ENCODE measurements around the gene TBATA. TPM values are rescaled to one million over a fixed set of nuclear protein-coding genes. Genes with fewer than 3 reads are reported as not detected.

Gene TBATA, protein sequence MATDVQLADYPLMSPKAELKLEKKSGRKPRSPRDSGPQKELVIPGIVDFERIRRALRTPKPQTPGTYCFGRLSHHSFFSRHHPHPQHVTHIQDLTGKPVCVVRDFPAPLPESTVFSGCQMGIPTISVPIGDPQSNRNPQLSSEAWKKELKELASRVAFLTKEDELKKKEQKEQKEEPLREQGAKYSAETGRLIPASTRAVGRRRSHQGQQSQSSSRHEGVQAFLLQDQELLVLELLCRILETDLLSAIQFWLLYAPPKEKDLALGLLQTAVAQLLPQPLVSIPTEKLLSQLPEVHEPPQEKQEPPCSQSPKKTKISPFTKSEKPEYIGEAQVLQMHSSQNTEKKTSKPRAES
- total RNA-seq = not detected

DNA sequence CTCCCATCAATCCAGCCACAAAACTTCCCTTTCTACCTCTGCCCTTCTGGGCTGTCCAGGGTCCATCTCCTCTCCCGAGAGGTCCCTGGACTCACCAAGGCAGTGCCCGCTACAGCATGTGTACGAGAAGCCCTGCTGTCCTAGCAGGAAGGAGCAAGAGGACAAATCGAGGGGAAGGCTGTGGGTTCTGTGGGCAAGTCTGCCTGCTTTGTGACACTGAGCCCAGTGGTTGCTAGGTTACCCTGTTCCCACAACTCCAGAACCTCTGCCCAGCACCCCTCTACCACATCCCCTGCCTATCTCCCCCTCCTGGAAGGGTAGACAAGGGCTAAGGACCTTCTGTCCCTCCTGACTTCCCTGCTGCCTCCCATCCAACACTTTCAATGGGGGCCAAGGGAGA is at the start of gene TBATA:
Gene TBATA, minus strand, starts transcription at position 188 of the 400 bp plus-strand sequence. CDS start 1,998 bp downstream, outside the sequence.
- Mint-ChIP-seq H3K36me3 (ENCODE audit: low read depth) (no peaks in the 10 kb centered on the region), H3K4me3 (no peak within 1 kb of the TSS), H3K4me1 (peaks cover 15% of the 10 kb centered on the region), H3K27me3 (peaks cover 15% of the 10 kb centered on the region), H3K9me3 (no peaks in the 10 kb centered on the region), H3K27ac (no peak within 1 kb of the TSS)
- ChIA-PET POLR2A (no interaction called here), CTCF (no interaction called here)
- no peak for DNase-seq

DNA sequence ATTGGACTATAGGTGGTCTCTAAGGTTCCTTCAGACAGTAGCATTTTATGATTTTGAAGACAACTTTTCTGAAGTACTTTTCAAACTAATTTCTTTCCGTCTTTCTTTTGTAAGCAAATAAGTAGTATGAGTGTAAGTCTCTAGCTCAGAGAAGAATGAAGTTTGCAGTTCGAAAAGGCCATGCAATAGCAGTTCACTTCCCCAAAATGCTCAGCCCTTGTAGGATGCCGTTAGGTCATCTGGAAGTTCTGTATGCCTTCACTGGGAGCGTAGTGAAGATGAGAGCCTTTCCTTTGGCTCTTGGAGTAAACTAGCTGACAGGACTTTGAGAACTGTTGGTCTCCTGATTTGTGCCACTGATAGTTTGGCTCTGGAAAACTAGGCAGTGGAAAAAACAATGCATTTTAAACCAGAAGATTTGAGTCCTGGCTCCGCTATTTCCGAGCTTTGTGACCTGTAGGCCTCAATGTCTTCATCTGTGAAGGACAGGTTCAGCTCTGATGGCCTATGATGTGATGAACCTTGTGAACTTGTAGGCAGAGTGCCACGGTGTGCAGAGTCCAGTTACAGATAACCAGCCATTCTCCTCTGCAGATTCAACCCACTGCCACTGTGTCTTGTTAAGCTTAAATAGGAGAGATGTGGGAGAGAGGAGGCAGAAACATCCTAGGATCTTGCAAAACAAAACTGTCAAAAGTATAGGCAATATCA is 49.4 kb upstream of the TBATA start:
- DNase-seq = no peak
- CTCF ChIA-PET = no interaction called here
- peaks cover 2% of the 10 kb centered on the region for H3K9me3 Mint-ChIP-seq
- no peak overlapping the region for H3K4me3 Mint-ChIP-seq
- POLR2A ChIA-PET = no interaction called here
- H3K27ac Mint-ChIP-seq = no peak overlapping the region
- peaks cover 17% of the 10 kb centered on the region for H3K4me1 Mint-ChIP-seq
- H3K27me3 Mint-ChIP-seq = no peaks in the 10 kb centered on the region
- peaks cover 26% of the 10 kb centered on the region for H3K36me3 Mint-ChIP-seq (ENCODE audit: low read depth)

DNA sequence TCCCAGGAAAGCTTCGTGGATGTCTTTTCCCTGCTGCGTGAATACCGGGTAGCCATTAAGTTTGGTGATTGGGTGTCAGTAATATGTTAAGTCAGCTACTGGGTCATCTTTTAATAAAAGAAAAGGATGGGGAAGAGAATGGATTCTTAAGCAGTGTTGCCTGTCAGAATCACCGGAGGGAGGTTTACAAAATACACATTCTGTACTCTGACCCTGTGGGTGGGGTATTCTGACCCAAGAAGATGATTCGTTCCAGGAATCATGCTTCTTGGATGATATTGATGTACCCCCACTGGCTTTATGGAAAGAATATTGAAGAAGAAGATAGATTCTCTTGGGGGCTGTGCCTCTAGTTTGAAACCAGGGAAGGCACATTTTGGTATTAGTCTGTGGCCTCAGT is 48.8 kb upstream of the TBATA start:
- Mint-ChIP-seq H3K36me3 (ENCODE audit: low read depth) (peaks cover 26% of the 10 kb centered on the region), H3K27me3 (no peaks in the 10 kb centered on the region), H3K9me3 (peaks cover 2% of the 10 kb centered on the region), H3K4me1 (peaks cover 17% of the 10 kb centered on the region), H3K4me3 (no peak overlapping the region), H3K27ac (no peak overlapping the region)
- POLR2A ChIA-PET = no interaction called here
- DNase-seq = no peak
- CTCF ChIA-PET = no interaction called here

- no peak for DNase-seq
- Mint-ChIP-seq H3K36me3 (ENCODE audit: low read depth) (peaks cover 28% of the 10 kb centered on the region), H3K4me1 (peaks cover 17% of the 10 kb centered on the region), H3K9me3 (peaks cover 2% of the 10 kb centered on the region), H3K27me3 (no peaks in the 10 kb centered on the region), H3K27ac (no peak overlapping the region), H3K4me3 (no peak overlapping the region)
- ChIA-PET CTCF (no interaction called here), POLR2A (no interaction called here)
Observed at GRCh38 chr10:70833601-70834000, 48.4 kb upstream of the TBATA start.

- no peak overlapping the region for H3K27ac Mint-ChIP-seq
- POLR2A ChIA-PET = no interaction called here
- no peak overlapping the region for H3K4me3 Mint-ChIP-seq
- CTCF ChIA-PET = no interaction called here
- H3K36me3 Mint-ChIP-seq (ENCODE audit: low read depth) = peaks cover 24% of the 10 kb centered on the region
- peaks cover 2% of the 10 kb centered on the region for H3K9me3 Mint-ChIP-seq
- DNase-seq = no peak
- H3K4me1 Mint-ChIP-seq = peaks cover 17% of the 10 kb centered on the region
- no peaks in the 10 kb centered on the region for H3K27me3 Mint-ChIP-seq
Observed at GRCh38 chr10:70832852-70833528, 47.8 kb upstream of the TBATA start.

- no peaks in the 10 kb centered on the region for H3K27me3 Mint-ChIP-seq
- no peaks in the 10 kb centered on the region for H3K9me3 Mint-ChIP-seq
- H3K4me3 Mint-ChIP-seq = no peak overlapping the region
- ChIA-PET CTCF (no interaction called here), POLR2A (no interaction called here)
- no peak overlapping the region for H3K27ac Mint-ChIP-seq
- peaks cover 16% of the 10 kb centered on the region for H3K36me3 Mint-ChIP-seq (ENCODE audit: low read depth)
- peaks cover 22% of the 10 kb centered on the region for H3K4me1 Mint-ChIP-seq
- DNase-seq = no peak
Observed at GRCh38 chr10:70832221-70832620, 47.0 kb upstream of the TBATA start.

DNA sequence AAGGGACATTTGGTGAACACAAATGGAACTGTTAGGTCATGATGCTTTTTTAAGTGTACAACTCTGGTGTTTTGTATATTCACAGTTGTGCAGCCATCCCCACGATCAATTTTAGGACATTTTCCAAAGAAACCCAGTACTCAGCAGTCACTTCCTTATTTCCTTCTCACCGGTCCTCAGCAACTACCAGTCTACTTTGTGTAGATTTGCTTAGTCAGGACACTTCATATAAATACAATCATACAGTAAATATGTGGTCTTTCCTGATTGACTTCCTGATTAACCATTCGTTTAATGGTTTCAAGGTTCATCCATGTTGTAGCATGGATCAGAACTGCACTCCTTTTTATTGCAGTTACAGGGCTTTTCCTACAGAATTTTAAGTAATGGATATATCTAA is 45.0 kb upstream of the TBATA start:
- Mint-ChIP-seq H3K36me3 (ENCODE audit: low read depth) (peaks cover 10% of the 10 kb centered on the region), H3K4me3 (no peak overlapping the region)
- POLR2A ChIA-PET = interaction anchor here (1.3 kb wide), 1 partner anchor 14 kb away, joined by 3 read pairs; no protein-coding TSS in a partner anchor

DNA sequence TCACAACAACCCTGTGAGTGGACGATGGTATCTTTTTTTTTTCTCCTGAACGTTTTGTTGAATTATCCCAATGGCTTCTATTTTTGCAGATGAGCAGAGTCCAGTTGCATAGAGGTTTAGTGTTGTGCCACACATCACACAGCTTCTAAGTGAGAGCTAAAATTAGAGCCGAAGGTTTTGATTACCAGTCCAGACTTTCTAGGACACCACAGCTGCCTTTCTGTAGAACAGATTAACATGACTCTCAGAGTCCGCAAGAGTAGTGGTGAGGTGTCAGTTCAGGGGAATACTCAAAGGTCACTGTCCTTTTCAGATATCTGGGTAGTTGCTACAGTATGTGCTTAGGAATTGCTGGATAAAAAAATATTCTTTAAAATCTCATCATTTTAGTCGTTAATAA is 44.4 kb upstream of the TBATA start:
- ChIA-PET CTCF (no interaction called here), POLR2A (interaction anchor here (1.3 kb wide), 1 partner anchor 13 kb away, joined by 3 read pairs; no protein-coding TSS in a partner anchor)
- H3K4me1 Mint-ChIP-seq = peaks cover 22% of the 10 kb centered on the region
- peaks cover 10% of the 10 kb centered on the region for H3K36me3 Mint-ChIP-seq (ENCODE audit: low read depth)
- H3K9me3 Mint-ChIP-seq = no peaks in the 10 kb centered on the region
- DNase-seq = no peak
- H3K27ac Mint-ChIP-seq = no peak overlapping the region
- H3K4me3 Mint-ChIP-seq = no peak overlapping the region
- no peaks in the 10 kb centered on the region for H3K27me3 Mint-ChIP-seq

More for the DNA sequence above, 45.0 kb upstream of the TBATA start:
- Mint-ChIP-seq H3K9me3 (no peaks in the 10 kb centered on the region), H3K4me1 (peaks cover 22% of the 10 kb centered on the region), H3K27ac (no peak overlapping the region), H3K27me3 (no peaks in the 10 kb centered on the region)
- DNase-seq = no peak
- CTCF ChIA-PET = interaction anchor here (0.7 kb wide), 1 partner anchor 20 kb away, joined by 3 read pairs; no protein-coding TSS in a partner anchor

DNA sequence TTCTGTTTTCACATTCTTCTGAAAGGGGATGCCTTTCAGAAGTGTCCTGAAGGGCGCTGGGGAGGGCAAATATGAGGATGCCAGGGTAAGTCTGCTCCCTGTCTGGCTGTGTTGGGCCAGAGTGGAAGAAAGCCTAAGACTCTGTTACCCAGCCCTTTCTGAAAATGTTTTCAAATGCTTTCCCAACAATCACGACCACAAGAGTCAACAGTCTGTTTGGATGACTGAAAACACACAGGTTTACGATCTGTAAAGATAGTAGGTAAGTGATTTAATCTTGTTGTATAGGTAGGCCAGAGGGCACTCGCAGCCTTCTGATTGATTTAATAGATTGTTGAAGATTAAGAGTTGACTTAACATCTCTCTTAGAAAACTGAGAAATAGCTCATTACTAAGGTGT is 43.7 kb upstream of the TBATA start:
- Mint-ChIP-seq H3K4me1 (peaks cover 20% of the 10 kb centered on the region), H3K27me3 (no peaks in the 10 kb centered on the region), H3K36me3 (ENCODE audit: low read depth) (peaks cover 10% of the 10 kb centered on the region), H3K4me3 (no peak overlapping the region), H3K27ac (no peak overlapping the region), H3K9me3 (no peaks in the 10 kb centered on the region)
- DNase-seq = no peak
- ChIA-PET CTCF (no interaction called here), POLR2A (interaction anchor here (1.3 kb wide), 1 partner anchor 13 kb away, joined by 3 read pairs; no protein-coding TSS in a partner anchor)

GRCh38 chr10:70827086-70827757 is 42.0 kb upstream of the TBATA start:
- POLR2A ChIA-PET = no interaction called here
- Mint-ChIP-seq H3K27ac (no peak overlapping the region), H3K4me1 (peaks cover 9% of the 10 kb centered on the region)

GRCh38 chr10:70822076-70822820 is 37.1 kb upstream of the TBATA start:
- Mint-ChIP-seq H3K4me3 (no peak overlapping the region), H3K27me3 (no peaks in the 10 kb centered on the region), H3K27ac (no peak overlapping the region), H3K9me3 (no peaks in the 10 kb centered on the region), H3K36me3 (ENCODE audit: low read depth) (peaks cover 12% of the 10 kb centered on the region), H3K4me1 (peaks cover 17% of the 10 kb centered on the region)
- ChIA-PET POLR2A (interaction anchor here (0.5 kb wide), 1 partner anchor 266 kb away, joined by 3 read pairs; no protein-coding TSS in a partner anchor), CTCF (interaction anchor here (1.0 kb wide), 1 partner anchor 17 kb away, joined by 3 read pairs; no protein-coding TSS in a partner anchor)
- DNase-seq = no peak

More at GRCh38 chr10:70827086-70827757, 42.0 kb upstream of the TBATA start:
- Mint-ChIP-seq H3K4me3 (no peak overlapping the region), H3K27me3 (no peaks in the 10 kb centered on the region), H3K36me3 (ENCODE audit: low read depth) (peaks cover 10% of the 10 kb centered on the region), H3K9me3 (no peaks in the 10 kb centered on the region)
- CTCF ChIA-PET = no interaction called here
- no peak for DNase-seq
